ENCODE data around the gene LOXHD1.

Gene LOXHD1

DNA sequence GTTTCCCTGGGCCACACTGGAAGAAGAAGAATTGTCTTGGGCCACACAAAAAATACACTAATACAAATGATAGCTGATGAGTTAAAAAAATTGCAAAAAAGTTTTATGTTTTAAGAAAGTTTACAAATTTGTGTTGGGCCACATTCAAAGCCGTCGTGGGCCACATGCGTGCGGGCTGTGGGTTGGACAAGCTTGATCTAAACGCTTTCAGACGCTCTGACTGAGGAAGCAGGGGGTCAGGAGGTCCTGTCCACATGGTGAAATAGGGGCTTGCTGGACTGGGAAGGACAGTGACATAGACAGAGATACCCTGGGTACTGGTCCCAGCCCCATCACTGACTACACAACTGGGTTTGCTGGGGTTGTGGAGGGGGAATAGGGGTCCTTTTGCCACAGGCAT lies 86.4 kb downstream of the LOXHD1 start:
- DNase-seq (ENCODE audit: low spot score), result no peak
- TF ChIP-seq, protein P1, sequence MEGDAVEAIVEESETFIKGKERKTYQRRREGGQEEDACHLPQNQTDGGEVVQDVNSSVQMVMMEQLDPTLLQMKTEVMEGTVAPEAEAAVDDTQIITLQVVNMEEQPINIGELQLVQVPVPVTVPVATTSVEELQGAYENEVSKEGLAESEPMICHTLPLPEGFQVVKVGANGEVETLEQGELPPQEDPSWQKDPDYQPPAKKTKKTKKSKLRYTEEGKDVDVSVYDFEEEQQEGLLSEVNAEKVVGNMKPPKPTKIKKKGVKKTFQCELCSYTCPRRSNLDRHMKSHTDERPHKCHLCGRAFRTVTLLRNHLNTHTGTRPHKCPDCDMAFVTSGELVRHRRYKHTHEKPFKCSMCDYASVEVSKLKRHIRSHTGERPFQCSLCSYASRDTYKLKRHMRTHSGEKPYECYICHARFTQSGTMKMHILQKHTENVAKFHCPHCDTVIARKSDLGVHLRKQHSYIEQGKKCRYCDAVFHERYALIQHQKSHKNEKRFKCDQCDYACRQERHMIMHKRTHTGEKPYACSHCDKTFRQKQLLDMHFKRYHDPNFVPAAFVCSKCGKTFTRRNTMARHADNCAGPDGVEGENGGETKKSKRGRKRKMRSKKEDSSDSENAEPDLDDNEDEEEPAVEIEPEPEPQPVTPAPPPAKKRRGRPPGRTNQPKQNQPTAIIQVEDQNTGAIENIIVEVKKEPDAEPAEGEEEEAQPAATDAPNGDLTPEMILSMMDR (IDR thresholded peaks at IDR 0.05; ENCODE audit: extremely low read depth, missing control alignments), result no peak

DNA sequence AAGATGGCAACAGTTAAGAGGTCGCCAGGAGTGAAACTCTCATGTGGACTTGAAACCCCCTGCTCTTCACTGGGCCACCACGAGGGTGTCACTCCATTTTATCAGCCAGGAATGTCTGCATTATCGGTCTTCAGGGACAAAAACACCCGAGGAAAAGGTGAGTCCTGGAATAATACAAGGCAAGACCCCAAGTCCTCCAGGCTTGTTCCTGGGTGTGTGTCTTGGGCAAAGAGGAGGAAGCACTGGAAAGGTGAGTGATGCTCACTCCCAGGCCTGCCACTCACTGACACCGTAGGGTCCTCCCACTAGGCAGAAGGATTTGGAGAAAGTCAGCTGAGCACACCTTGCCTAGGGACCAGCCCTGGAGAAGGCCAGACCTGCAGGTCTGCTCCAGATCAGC lies 86.9 kb downstream of the LOXHD1 start:
- TF ChIP-seq, protein P1 (IDR thresholded peaks at IDR 0.05; ENCODE audit: extremely low read depth, missing control alignments), result no peak
- no peak for DNase-seq (ENCODE audit: low spot score)

DNA sequence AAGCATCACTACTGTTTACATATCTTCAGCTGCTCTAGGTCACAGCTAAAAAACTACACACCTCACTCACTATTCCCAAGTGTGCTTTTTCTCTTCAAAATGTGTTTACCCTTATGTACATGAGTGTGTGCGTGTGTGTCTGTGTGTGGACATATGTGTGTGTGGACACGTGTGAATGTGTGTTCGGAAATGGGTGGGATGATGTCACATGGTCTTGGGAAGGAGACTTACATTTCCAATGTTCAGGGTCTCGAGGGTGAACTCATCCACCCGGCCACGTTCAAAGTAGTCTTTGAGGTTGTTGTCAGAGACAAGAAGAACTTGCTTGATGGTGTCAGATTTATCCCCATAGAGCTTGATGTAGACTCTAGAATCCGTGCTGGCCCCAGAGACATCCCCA lies 87.8 kb downstream of the LOXHD1 start:
- DNase-seq (ENCODE audit: low spot score), result no peak
- TF ChIP-seq, protein P1 (IDR thresholded peaks at IDR 0.05; ENCODE audit: extremely low read depth, missing control alignments), result no peak

DNA sequence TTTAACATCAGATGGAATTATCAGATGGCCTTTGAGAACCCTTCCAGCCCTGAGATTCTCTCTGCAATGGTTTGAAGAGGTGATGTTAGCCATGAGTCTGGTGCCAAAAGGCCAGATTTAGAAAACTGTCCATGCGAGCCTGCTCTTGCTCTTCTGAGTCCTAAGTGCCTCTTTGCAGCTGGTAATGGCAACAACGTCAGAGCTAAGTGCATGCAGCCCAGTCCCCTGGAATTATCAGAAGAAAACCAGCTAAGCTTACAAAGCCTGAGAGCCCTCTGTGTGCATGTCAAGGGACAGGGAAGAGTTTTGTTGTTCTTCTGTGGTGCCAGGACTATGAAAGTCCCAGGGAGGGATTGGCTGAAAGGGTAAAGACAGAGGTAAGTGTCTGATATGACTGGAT lies 89.8 kb downstream of the LOXHD1 start:
- TF ChIP-seq, protein P1 (IDR thresholded peaks at IDR 0.05; ENCODE audit: extremely low read depth, missing control alignments), result no peak
- DNase-seq (ENCODE audit: low spot score), result no peak

DNA sequence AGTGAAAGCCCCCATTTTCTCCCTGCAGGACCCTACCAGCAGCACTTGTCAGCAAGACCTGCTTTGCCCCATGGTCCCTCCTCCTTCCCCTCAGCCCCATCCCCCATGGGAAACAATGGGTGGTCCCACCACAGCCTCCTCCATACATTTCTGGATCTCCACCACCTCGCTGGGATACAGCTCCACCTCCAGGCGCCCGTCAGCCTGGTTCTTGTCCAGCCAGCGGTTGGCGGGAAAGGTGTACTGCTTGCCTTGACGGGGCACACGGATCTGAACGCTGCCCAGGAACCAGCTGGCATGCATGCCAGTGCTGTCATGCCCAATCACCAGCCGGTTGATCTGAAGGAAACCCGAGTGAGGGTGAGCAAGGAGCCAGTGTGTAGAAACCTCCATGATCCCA lies 90.9 kb downstream of the LOXHD1 start:
- TF ChIP-seq, protein P1 (IDR thresholded peaks at IDR 0.05; ENCODE audit: extremely low read depth, missing control alignments), result no peak

DNA sequence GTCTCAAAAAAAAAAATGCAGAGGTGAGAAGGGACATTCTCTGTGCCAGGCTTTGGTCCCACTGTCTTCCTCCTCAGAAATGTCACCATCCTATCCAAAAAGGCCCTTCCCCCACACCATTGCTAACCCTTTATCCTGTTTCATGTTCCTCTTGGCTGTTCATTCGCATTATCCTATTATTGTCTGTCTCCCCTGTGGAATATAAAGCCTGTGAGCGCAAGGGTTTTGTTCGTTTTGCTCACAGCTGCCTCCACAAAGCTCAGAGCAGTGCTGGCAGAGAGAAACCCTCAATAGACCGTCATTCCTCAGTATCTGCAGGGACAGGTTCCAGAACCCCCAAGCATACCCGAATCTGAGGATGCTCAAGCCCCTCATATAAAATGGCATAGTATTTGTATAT lies 91.8 kb downstream of the LOXHD1 start:
- no peak for DNase-seq (ENCODE audit: low spot score)
- TF ChIP-seq, protein P1 (IDR thresholded peaks at IDR 0.05; ENCODE audit: extremely low read depth, missing control alignments), result no peak

More for the DNA sequence above, 90.9 kb downstream of the LOXHD1 start:
- no peak for DNase-seq (ENCODE audit: low spot score)

DNA sequence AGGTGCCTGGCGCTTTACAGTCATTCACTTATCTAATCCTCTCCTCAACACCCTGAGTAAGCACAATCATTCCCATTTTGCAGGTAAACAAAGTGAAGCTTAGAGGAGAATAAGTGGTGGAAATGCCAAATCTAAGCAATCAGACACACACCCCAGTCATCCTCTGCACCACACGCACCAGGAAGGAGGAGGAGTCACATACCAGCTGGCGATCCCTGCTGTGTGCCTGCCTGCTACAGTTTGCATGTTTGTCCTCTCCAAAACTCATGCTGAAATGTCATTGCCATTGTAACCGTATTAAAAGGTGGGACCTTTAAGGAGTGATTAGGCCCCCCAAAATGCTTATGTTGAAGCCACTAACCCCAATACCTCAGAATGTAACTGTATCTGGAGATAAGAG lies 93.7 kb downstream of the LOXHD1 start:
- TF ChIP-seq, protein P1 (IDR thresholded peaks at IDR 0.05; ENCODE audit: extremely low read depth, missing control alignments), result no peak
- DNase-seq (ENCODE audit: low spot score), result no peak

Measured in GM20000 (cell line).